Kidney tubule cell (primary cell): ENCODE data around the gene FOXP4.
A peak's percentile ranks its signal among the peaks of the same experiment; 100 is the strongest.
"Not testable (repeated sequence)": the region's sequence is repeated elsewhere in the genome, so short reads cannot be mapped to it uniquely, and the experiment has no call there.

Source experiments
- DNase-seq: peaks from one replicate; pipeline ENCODE4 v3.0.0-alpha.2; 2018; ENCODE audit warnings: low spot score

The FOXP4 gene

GRCh38 chr6:41599015-41599851 lies 53.1 kb downstream of the FOXP4 start:
- DNase-seq, result no peak

GRCh38 chr6:41599852-41600445 lies 53.8 kb downstream of the FOXP4 start:
- no peak for DNase-seq

- no peak for DNase-seq
These were observed 54.5 kb downstream of the FOXP4 start for GRCh38 chr6:41600499-41601247.

- DNase-seq, result no peak
These were observed 55.0 kb downstream of the FOXP4 start for GRCh38 chr6:41601248-41601549.

GRCh38 chr6:41602422-41602743 lies 56.2 kb downstream of the FOXP4 start:
- DNase-seq, result no peak

GRCh38 chr6:41602864-41603608 lies 56.9 kb downstream of the FOXP4 start:
- DNase-seq, result peak; percentile 86

GRCh38 chr6:41604006-41604405 lies 57.8 kb downstream of the FOXP4 start:
- no peak for DNase-seq

GRCh38 chr6:41605649-41606048 lies 59.5 kb downstream of the FOXP4 start:
- DNase-seq, result no peak

GRCh38 chr6:41607036-41607435 lies 60.9 kb downstream of the FOXP4 start:
- DNase-seq, result no peak

GRCh38 chr6:41607736-41608135 lies 61.6 kb downstream of the FOXP4 start:
- DNase-seq, result no peak

- DNase-seq, result no peak
These were observed 62.4 kb downstream of the FOXP4 start for GRCh38 chr6:41608443-41609151.

- DNase-seq, result no peak
These were observed 68.5 kb downstream of the FOXP4 start for GRCh38 chr6:41614715-41615114.

- DNase-seq, result no peak
These were observed 69.1 kb downstream of the FOXP4 start for GRCh38 chr6:41615311-41615710.

GRCh38 chr6:41618598-41618997 lies 72.4 kb downstream of the FOXP4 start:
- no peak for DNase-seq

- DNase-seq, result not testable (repeated sequence)
These were observed 73.0 kb downstream of the FOXP4 start for GRCh38 chr6:41619193-41619592.

GRCh38 chr6:41621367-41621766 lies 75.2 kb downstream of the FOXP4 start:
- DNase-seq, result no peak

GRCh38 chr6:41621802-41622201 lies 75.6 kb downstream of the FOXP4 start:
- no peak for DNase-seq

GRCh38 chr6:41622206-41622988 lies 76.2 kb downstream of the FOXP4 start:
- DNase-seq, result no peak

GRCh38 chr6:41623330-41623729 lies 77.1 kb downstream of the FOXP4 start:
- DNase-seq, result no peak

- no peak for DNase-seq
These were observed 78.6 kb downstream of the FOXP4 start for GRCh38 chr6:41624621-41625380.
